Brain microvascular endothelial cell (primary cell): ENCODE results near the gene THAP9.

Experiments
- DNase-seq: peaks from one replicate; pipeline ENCODE4 v3.0.0-alpha.2; 2020
- H3K27ac ChIP-seq: fragments of 250-450 bp; sonication (Bioruptor Pico); 2 replicates; pipeline ENCODE4 v1.5.1; 2020; ENCODE audit warnings: mild to moderate bottlenecking, moderate library complexity
- H3K27me3 ChIP-seq: fragments of 250-450 bp; sonication (Bioruptor Pico); replicated peaks from 2 replicates; pipeline ENCODE4 v1.5.1; 2020; ENCODE audit warnings: mild to moderate bottlenecking
- H3K36me3 ChIP-seq: fragments of 250-450 bp; sonication (Bioruptor Pico); replicated peaks from 2 replicates; pipeline ENCODE4 v1.5.1; 2020; ENCODE audit warnings: mild to moderate bottlenecking
- H3K4me3 ChIP-seq: 2 replicates; pipeline ENCODE4 v1.5.1; 2011; ENCODE audit warnings: low read depth, mild to moderate bottlenecking, control low read depth, low read length, moderate library complexity
- in situ Hi-C: cut with HindIII; loops from 2 replicates; pipeline ENCODE4 v1.10.0; 2017; ENCODE audit warnings: low sequenced_read_pairs, low pct_ligation_motif_present
- TF ChIP-seq, protein P1 (sequence below): IDR thresholded peaks from 2 replicates; pipeline ENCODE4 v1.5.1; 2011; ENCODE audit warnings: low read depth, mild to moderate bottlenecking, moderate library complexity, low read length, control low read depth, inconsistent platforms; ENCODE audit errors: missing control alignments

The THAP9 gene

DNA sequence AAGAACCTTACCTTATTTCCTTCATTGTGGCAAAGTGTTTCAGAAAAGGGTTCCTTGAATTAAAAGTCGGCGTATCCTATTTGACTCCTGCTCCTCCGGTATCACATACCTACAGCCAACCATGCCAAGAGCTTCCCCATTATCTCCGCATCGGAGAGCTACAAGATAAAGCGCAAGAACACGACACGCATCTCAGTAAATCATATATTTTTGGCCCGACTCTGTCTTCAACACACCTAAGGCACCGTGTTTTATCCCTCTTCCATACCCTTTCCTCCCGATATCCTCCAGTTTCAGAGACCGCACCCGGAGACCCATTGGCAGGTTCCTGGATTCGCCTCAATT lies 497 bp upstream of the THAP9 start:
- TF ChIP-seq, protein P1, sequence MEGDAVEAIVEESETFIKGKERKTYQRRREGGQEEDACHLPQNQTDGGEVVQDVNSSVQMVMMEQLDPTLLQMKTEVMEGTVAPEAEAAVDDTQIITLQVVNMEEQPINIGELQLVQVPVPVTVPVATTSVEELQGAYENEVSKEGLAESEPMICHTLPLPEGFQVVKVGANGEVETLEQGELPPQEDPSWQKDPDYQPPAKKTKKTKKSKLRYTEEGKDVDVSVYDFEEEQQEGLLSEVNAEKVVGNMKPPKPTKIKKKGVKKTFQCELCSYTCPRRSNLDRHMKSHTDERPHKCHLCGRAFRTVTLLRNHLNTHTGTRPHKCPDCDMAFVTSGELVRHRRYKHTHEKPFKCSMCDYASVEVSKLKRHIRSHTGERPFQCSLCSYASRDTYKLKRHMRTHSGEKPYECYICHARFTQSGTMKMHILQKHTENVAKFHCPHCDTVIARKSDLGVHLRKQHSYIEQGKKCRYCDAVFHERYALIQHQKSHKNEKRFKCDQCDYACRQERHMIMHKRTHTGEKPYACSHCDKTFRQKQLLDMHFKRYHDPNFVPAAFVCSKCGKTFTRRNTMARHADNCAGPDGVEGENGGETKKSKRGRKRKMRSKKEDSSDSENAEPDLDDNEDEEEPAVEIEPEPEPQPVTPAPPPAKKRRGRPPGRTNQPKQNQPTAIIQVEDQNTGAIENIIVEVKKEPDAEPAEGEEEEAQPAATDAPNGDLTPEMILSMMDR = no peak
- Histone ChIP-seq H3K36me3 (peaks cover 8% of the 10 kb centered on the region), H3K4me3 (peak overlapping the region; percentile 90), H3K27ac (peak overlapping the region; percentile 100), H3K27me3 (no peaks in the 10 kb centered on the region)
- in situ Hi-C loops = no loop called here
- DNase-seq = no peak

DNA sequence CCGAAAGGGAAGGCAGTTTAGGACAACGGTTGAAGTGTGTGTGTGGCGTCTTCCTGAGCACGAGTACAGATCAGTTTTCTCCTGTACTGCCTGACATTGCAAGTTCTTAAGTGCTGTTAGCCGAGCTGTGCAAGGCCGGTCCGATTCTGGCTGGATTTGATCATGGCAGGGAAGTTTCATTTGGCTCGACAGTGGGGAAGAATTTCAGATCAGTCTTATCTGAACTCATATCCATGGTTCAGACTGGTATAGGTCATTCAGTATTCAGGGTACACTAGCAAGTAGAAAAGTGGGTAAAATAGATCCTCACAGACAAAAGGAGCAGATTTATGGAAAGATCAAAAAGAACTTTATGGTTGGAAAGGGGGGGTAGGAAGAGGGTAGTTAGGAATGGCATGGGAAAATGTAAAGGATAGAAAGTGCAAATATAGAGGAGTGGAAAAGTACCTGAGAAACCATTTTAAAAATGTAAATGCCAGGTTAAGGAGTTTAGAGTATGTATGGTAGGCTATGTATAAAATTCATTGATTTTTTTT lies 716 bp downstream of the THAP9 start:
- DNase-seq = no peak
- TF ChIP-seq, protein P1 = no peak
- Histone ChIP-seq H3K4me3 (peak overlapping the region; percentile 90), H3K36me3 (peaks cover 8% of the 10 kb centered on the region), H3K27me3 (no peaks in the 10 kb centered on the region), H3K27ac (peak overlapping the region; percentile 100)
- in situ Hi-C loops = no loop called here

DNA sequence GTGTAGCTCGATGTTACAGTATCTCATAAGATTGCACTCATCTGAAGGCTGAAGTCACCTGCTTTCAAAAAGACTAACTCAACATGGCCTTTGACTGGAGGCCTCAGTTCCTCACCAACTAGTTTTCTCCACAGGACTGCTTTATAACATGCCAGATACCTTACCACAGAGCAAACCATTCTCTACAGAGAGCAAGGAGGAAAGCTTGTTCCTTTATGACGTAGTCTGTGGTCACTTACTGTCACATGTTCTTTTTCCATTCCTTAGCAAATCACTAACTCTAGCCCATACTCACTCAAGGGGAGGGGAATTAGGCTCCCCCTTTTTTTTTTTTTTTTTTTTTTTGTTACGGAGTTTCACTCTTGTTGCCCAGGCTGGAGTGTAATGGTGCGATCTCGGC lies 3.2 kb downstream of the THAP9 start:
- in situ Hi-C loops = no loop called here
- TF ChIP-seq, protein P1 = no peak
- no peak overlapping the region for H3K4me3 ChIP-seq

DNA sequence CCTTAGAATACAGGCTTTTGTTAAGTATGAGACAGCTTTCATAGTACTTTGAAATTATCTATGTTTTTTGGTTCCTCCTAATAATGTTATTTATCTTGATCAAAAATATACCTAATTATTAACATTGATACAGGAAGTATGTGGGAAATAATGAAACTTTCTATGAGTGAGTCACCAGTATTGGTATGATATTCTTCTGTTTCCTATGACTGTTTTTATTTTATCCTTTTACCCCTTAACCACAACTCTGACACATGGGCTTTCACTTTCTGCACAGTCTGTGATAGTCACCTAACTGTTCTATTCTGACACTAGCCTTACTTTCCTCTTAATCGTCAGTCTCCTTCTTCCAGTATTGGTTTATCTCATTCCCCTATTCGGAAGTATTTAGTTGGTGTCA lies 4.7 kb downstream of the THAP9 start:
- in situ Hi-C loops = no loop called here
- Histone ChIP-seq H3K4me3 (no peak overlapping the region), H3K27me3 (no peaks in the 10 kb centered on the region), H3K27ac (peak overlapping the region; percentile 59), H3K36me3 (no peaks in the 10 kb centered on the region)
- DNase-seq = peak; percentile 65
- TF ChIP-seq, protein P1 = no peak

More for the DNA sequence above, 3.2 kb downstream of the THAP9 start:
- no peaks in the 10 kb centered on the region for H3K27me3 ChIP-seq
- H3K27ac ChIP-seq = no peak overlapping the region
- no peaks in the 10 kb centered on the region for H3K36me3 ChIP-seq
- no peak for DNase-seq

DNA sequence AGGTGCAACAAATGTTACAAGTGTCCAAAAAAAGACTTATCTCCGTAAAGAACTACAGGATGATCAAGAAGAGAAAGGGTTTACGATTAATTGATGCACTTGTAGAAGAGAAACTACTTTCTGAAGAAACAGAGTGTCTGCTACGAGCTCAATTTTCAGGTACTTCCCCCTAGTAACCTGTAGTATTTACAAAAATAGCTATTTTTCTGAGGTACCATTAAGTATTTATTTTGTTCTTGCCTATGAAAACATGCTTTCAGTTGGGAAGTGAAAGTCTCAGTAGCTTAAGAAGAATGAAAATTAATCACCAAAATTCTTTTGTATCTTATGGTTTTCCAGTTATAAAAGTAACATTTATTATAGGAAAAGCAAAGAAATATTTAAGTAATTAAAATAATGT lies 5.9 kb downstream of the THAP9 start:
- TF ChIP-seq, protein P1 = no peak
- Histone ChIP-seq H3K4me3 (no peak overlapping the region), H3K27ac (no peak overlapping the region), H3K36me3 (no peaks in the 10 kb centered on the region), H3K27me3 (no peaks in the 10 kb centered on the region)
- DNase-seq = no peak
- in situ Hi-C loops = no loop called here

DNA sequence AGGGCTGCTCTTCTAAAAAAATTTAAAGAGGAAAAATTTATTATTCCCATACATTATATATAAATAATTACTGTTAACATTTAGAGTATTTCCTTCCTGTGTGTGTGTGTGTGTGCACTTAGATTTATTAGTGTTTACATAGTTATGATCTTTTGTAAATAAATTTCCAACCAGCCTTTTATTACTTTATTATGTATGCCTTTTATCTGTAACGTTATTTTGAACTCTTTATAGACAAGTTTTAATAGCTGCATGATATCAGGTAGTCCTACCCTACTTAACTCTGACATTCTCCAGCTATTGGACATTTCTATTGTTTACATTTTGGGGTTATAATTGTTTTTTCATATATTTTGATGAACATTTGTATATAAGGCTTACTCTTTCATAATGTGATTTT lies 8.8 kb downstream of the THAP9 start:
- Histone ChIP-seq H3K27ac (no peak overlapping the region), H3K4me3 (no peak overlapping the region), H3K36me3 (no peaks in the 10 kb centered on the region), H3K27me3 (no peaks in the 10 kb centered on the region)
- TF ChIP-seq, protein P1 = no peak
- no peak for DNase-seq
- in situ Hi-C loops = no loop called here
